RWPE2 (cell line): ENCODE measurements around the gene KCND1.

Experiments used
- ATAC-seq: fragments of 200-7000 bp; cut with Tn5 transposase; 3 replicates; pipeline ENCODE4 v1.9.1; 2021; ENCODE audit warnings: low read depth
- DNase-seq: peaks from one replicate; pipeline ENCODE4 v3.0.0-alpha.2; 2020; ENCODE audit warnings: low spot score
- H3K27ac ChIP-seq: fragments of 450-650 bp; 2 replicates; pipeline ENCODE4 v1.5.1; 2017; ENCODE audit warnings: mild to moderate bottlenecking; ENCODE audit not compliant: poor library complexity, severe bottlenecking
- H3K27me3 ChIP-seq: fragments of 250-450 bp; sonication (Bioruptor Pico); 2 replicates; pipeline ENCODE4 v1.5.1; 2021; ENCODE audit warnings: mild to moderate bottlenecking, moderate library complexity; ENCODE audit not compliant: insufficient read depth, poor library complexity, severe bottlenecking
- H3K36me3 ChIP-seq: fragments of 250-450 bp; sonication (Bioruptor Pico); 2 replicates; pipeline ENCODE4 v1.5.1; 2020; ENCODE audit warnings: low read depth, mild to moderate bottlenecking, moderate library complexity
- H3K4me1 ChIP-seq: fragments of 250-450 bp; sonication (Bioruptor Pico); 2 replicates; pipeline ENCODE4 v1.5.1; 2021; ENCODE audit warnings: mild to moderate bottlenecking, moderate library complexity; ENCODE audit not compliant: insufficient read depth, poor library complexity, severe bottlenecking
- H3K4me3 ChIP-seq: fragments of 250-450 bp; sonication (Bioruptor Pico); 2 replicates; pipeline ENCODE4 v1.5.1; 2021; ENCODE audit warnings: mild to moderate bottlenecking, moderate library complexity; ENCODE audit not compliant: severe bottlenecking
- H3K9me3 ChIP-seq: fragments of 250-450 bp; sonication (Bioruptor Pico); 2 replicates; pipeline ENCODE4 v1.5.1; 2021; ENCODE audit warnings: mild to moderate bottlenecking, moderate library complexity; ENCODE audit not compliant: severe bottlenecking
- CTCF ChIP-seq: fragments of 450-650 bp; IDR thresholded peaks from one replicate; pipeline ENCODE4 v1.5.1; 2017; ENCODE audit warnings: mild to moderate bottlenecking, moderate library complexity; ENCODE audit not compliant: poor library complexity, severe bottlenecking

KCND1 gene

GRCh38 chrX:48913605-48914366 lies 57.9 kb downstream of the KCND1 start:
- Histone ChIP-seq H3K4me1 (peaks cover 3% of the 10 kb centered on the region), H3K27ac (no peak overlapping the region), H3K27me3 (no peaks in the 10 kb centered on the region), H3K4me3 (no peak overlapping the region), H3K9me3 (no peaks in the 10 kb centered on the region), H3K36me3 (peaks cover 24% of the 10 kb centered on the region)
- DNase-seq: no peak
- no peak for ATAC-seq
- no peak for TF ChIP-seq CTCF

GRCh38 chrX:48911412-48912182 lies 60.0 kb downstream of the KCND1 start, which contains the start of gene SLC35A2:
Gene SLC35A2, minus strand, starts transcription at chrX:48911646. Its CDS starts 10 bp downstream, at chrX:48911636.
- Histone ChIP-seq H3K27ac (peak within 1 kb of the TSS; percentile 65), H3K36me3 (peaks cover 30% of the 10 kb centered on the region), H3K4me1 (no peaks in the 10 kb centered on the region), H3K4me3 (peak within 1 kb of the TSS; percentile 93), H3K9me3 (no peaks in the 10 kb centered on the region), H3K27me3 (no peaks in the 10 kb centered on the region)
- TF ChIP-seq CTCF: no peak
- ATAC-seq: peak; percentile 89
- DNase-seq: peak; percentile 76
